K562 treated with DMSO at 1 percent for 12 hours (cell line): ENCODE results near the gene ERICH6. TPM values are rescaled to one million over a fixed set of nuclear protein-coding genes. Genes with fewer than 3 reads are reported as not detected.

ENCODE experiments used
- total RNA-seq: library from RNA; unstranded; fragments of 300-600 nt; gene quantifications from 2 replicates; pipeline ENCODE4 v1.2.3, GENCODE V29; 2022; ENCODE audit not compliant: insufficient read depth

ERICH6 gene
- not detected in 2 replicates for total RNA-seq

DNA sequence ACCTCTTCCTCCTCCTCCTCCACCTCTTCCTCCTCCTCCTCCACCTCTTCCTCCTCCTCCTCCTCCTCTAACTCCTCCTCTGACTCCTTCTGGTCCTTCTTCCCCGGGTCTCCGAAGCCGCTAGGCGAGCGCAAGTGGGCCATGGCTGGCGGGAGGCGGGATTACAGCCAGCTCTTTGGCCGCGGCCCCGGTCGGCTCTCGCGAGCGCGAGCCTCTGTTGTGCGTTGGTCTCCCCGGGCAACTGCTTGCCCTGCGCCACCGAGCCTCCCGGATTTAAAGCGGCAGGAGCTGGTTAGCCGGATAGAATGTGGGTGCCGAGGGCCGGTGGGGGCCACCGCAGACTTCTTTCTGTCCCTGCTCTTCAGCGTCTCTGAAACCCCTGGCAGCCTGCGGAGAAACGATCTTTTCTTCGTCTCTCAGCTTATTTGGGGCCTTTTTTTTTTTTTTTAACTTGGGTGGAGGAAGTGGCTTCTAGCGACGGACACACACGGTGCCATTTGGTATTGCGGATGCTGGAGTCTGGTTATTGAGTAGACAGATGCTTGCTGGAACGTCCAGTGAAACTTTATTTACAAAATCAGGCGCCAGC lies at the start of gene ERICH6:
Gene ERICH6 (minus strand): TSS at position 165 of the 589 bp plus-strand sequence. CDS start 22 bp downstream, at position 143.

Other genes starting within 250 kb of the ERICH6 start
- gene SERP1, start 157.4 kb downstream of the ERICH6 start, total RNA-seq: 232 and 235 TPM in 2 replicates
- 65.5 and 112 TPM in 2 replicates for gene EIF2A, start 157.1 kb downstream of the ERICH6 start, total RNA-seq
- 25.0 and 41.3 TPM in 2 replicates for gene SELENOT, start 100.6 kb downstream of the ERICH6 start, total RNA-seq
- 28.8 and 40.4 TPM in 2 replicates for gene SIAH2, start 59.2 kb upstream of the ERICH6 start, total RNA-seq
- gene MINDY4B, start 201.5 kb upstream of the ERICH6 start, total RNA-seq: not detected in 2 replicates